Mucosa of stomach (tissue), 1 donor: ENCODE results near the gene MEGF6.

Experiments
- H3K27me3 ChIP-seq: one replicate; pipeline ENCODE4 v1.7.0; 2013; ENCODE audit warnings: mild to moderate bottlenecking, low read length; ENCODE audit not compliant: control insufficient read depth, insufficient read depth
- H3K36me3 ChIP-seq: one replicate; pipeline ENCODE4 v1.7.0; 2013; ENCODE audit warnings: low read length; ENCODE audit not compliant: control insufficient read depth, insufficient read depth
- H3K4me1 ChIP-seq: one replicate; pipeline ENCODE4 v1.7.0; 2013; ENCODE audit warnings: mild to moderate bottlenecking, low read length; ENCODE audit not compliant: control insufficient read depth, insufficient read depth
- H3K4me3 ChIP-seq: one replicate; pipeline ENCODE4 v1.7.0; 2013; ENCODE audit warnings: low read length
- H3K9ac ChIP-seq: one replicate; pipeline ENCODE4 v1.7.0; 2013; ENCODE audit warnings: mild to moderate bottlenecking, low read length, moderate library complexity
- H3K9me3 ChIP-seq: one replicate; pipeline ENCODE4 v1.7.0; 2013; ENCODE audit warnings: mild to moderate bottlenecking, low read length, moderate library complexity; ENCODE audit not compliant: control insufficient read depth
- donor health status: Pancreatic carcinoma.

Gene MEGF6

DNA sequence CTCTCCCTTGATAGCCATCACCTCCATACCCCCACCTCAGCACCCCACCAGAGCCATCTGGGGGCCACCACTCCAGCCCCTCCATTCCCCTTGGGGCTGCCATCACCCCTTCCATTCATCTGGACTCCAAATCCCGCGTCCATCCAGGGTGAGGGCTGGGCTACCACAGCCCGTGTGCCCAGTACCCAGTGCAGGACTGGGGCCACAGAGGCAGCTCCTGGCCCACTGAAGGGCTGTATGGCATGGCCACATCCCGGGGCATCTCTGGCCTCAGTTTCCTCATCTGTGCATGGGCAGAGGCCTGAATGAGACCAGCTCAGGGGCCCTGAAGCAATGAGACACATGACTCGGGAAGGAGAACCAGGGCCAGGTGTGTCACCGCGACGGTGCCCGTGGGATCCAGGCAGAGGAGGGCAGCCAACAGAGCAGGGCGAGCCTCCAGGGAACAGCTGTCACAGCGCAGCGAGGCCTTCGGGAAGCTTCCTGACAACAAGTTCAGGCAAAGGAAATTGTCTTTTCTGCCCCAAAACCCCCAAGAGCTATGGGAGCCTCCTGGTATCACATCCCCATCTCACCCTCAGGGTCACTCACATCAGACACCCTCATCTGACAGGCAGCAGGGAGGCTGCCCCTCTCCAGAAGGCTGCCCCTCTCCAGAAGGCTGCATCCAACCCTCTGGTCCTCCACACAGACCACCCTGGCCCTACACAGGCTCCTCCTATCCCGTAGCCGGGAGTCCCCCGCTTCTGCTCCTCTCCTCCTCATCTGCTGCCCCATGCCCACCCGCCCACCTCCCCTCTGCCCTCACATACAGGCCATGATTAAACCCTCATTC is 76.3 kb downstream of the MEGF6 start:
- Histone ChIP-seq H3K4me3 (no peak overlapping the region), H3K9ac (no peak overlapping the region), H3K4me1 (peaks cover 11% of the 10 kb centered on the region), H3K9me3 (no peaks in the 10 kb centered on the region), H3K27me3 (peaks cover 8% of the 10 kb centered on the region), H3K36me3 (no peaks in the 10 kb centered on the region)

DNA sequence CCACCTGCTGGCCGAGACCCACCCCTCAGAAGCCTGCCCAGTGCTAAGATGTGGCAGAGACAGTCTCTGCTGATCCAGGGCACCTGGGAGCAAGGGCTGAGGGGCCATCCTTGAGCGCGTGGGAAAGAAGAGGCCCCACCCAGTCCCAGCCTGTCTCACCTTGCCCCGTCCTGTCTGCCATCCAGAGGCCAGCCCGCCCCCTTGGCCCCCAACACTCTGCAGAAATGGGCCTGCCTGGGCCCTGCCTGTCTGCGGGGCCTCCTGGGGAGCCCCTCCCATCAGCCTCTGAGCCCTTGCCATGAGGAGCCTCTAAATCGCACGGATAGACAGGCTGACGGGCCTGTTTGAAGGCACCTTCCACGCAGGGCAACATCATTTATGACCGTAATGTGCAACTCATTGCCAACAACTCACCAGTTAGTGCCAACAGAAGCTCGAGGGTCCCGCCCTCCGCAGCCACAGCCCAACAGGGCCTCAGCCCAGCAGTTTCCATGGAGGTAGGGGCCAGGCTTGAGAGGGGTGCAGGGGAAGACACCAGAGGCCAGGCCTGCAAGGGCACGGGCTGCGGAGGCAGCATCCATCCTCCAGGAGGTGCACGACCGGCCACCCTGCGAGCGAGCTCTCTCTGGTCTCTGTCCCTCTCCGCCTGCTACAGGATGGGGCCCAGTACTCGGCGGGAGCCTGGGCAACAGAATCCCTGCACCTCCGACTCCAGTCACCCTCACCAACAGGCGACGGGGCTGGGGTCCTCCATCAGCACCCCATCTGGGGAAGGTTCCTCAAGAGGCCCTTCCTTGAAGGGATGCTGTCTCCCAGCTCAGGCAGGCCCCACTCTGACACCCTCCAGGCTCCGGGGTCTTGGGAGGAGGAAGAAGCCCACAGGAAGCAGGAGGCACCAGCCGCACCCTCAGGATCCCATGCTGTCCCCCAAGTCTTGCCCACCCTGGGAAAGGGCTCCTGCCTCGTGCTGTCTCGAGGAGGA is 78.0 kb downstream of the MEGF6 start:
- peaks cover 21% of the 10 kb centered on the region for H3K4me1 ChIP-seq
- H3K9ac ChIP-seq: no peak overlapping the region
- no peaks in the 10 kb centered on the region for H3K36me3 ChIP-seq

DNA sequence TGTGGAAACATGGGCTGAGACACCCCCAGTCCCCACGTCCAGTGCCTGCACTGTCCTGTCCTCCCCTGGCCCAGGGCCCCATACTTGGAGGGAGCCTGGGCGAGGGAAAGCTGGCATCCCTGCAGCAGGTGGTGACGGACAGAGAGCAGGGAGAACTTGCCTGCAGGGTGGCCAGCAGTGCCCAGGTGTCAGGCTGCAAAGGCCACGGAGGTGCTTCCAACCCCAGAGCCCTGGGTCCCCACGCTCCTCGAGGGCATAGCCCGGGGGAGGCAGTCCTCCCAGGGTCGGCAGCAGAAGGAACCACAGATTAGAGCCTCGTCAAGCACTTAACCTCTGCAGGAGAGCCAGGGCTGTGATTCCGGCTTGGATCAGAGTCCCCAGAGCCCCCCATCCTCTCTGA is 79.4 kb downstream of the MEGF6 start:
- Histone ChIP-seq H3K4me1 (peaks cover 21% of the 10 kb centered on the region), H3K36me3 (no peaks in the 10 kb centered on the region), H3K4me3 (no peak overlapping the region), H3K9me3 (no peaks in the 10 kb centered on the region), H3K27me3 (peaks cover 14% of the 10 kb centered on the region), H3K9ac (no peak overlapping the region)

More for the DNA sequence above, 78.0 kb downstream of the MEGF6 start:
- Histone ChIP-seq H3K4me3 (no peak overlapping the region), H3K27me3 (peaks cover 14% of the 10 kb centered on the region), H3K9me3 (no peaks in the 10 kb centered on the region)

DNA sequence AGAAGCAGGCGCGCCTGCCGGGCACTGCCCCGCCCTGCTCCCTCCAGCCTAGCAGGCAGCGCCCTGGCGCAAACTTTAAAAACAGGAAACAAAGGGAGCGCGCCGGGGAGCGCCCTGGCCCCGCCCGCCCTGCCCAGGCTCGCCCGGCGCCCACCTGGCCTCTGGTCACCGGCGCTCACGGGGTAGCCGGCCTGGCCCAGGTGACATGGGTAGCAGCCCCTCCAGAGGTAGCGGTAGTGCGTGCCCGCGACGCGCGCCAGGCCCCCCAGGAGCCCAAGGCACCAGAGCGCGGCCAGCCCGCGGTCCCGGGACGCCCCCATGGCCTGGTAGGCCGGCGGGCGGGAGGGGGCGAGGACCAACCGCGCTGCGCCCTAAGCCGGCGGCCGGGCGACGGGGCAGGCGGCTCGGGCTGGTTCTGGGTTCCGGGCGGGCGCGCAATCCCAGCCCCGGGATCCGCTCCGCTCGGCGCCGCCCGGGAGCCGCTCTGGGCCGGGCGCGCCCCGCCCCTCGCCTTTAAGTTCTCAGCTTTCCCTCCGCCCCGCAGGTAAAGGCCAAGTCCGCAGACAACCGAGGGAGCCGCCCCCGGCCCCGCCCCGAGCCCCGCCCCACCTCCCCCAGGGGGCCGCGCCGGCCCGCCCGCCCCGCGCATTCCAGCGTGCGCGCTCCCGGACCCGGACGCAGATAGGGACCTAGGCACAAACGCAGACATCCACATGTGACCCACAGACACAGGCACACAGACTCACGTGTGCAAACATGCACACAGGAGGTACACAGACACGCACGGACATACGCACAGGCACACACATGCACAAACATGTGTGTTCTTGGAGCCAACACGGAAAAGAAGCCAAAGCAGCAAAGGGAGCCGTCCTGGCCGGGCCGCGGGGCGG is 80.1 kb downstream of the MEGF6 start:
- Histone ChIP-seq H3K27me3 (peaks cover 14% of the 10 kb centered on the region), H3K9me3 (no peaks in the 10 kb centered on the region), H3K4me1 (peaks cover 21% of the 10 kb centered on the region), H3K4me3 (no peak overlapping the region), H3K36me3 (no peaks in the 10 kb centered on the region), H3K9ac (peak overlapping the region; percentile 66)

DNA sequence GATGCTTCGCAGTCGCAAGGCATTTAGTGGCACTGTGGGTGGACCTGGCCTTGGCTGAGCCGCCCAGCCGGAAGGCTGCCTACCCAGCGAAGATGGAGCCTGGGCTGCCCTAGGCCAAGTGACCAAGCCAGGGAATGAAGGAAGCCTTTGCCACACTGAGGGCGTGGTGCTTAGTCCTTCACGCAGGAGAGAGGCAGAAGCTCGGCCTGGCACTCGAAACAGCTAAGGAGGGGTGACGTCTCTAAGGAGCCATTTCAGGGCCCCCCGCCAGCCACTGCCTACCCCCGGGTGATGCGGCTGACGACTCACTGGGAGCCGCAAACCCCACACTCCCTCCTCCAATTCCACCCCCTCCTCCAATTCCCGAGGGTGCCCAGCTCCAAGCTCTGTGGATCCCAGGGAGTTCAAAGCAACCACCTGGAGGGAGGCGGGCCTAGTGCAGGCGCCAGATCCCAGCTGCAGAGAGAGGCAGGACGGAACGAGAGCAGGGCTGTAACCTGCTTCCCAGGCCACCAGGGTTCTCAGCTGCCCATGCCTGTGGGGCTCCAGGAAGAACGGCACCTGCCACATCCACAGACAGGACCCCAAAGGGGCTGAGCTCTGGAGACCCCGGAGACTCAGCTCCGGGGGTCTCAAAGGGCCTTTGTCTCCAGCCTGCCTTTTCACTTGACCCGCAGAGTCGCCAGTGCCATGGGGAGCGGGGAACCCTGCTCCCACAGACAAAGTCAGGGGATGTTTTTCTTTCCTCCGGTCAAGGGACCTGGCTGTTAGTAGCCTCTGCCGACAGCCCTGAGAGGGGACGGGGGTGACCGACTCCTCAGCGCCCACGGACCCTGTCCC is 81.0 kb downstream of the MEGF6 start:
- Histone ChIP-seq H3K4me3 (no peak overlapping the region), H3K9ac (peak overlapping the region; percentile 66), H3K4me1 (peaks cover 21% of the 10 kb centered on the region), H3K27me3 (peaks cover 14% of the 10 kb centered on the region), H3K36me3 (no peaks in the 10 kb centered on the region), H3K9me3 (no peaks in the 10 kb centered on the region)

DNA sequence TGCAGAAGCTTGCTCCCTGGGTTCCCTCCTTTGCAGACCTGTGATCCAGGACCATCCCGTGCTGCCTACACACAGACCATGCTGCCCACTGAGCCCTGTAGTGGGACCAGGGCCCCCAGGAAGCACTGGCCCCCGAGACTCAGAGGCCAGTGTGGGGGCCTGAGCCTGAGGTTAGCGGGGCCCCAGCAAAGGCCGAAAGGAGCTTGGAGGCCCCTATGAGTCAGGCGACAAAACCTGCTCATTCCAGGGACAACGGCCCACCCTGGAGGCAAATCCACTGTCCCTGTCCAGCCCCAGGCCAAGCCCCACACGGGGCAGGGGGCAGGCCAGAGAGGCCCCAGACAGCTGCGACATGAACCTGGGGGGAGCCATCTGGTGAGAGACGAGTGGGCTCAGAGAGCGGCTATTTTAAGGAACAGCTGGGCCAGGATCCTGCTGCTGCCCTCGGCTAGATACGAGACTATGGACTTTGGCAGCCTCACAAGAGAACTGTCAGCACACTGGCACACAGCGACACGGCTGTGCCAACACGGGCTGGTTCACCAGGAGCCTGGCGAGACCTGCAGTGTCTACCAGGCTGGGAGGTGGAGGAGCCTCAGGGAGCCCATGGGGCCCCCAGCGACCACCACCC is 82.1 kb downstream of the MEGF6 start:
- Histone ChIP-seq H3K4me3 (no peak overlapping the region), H3K27me3 (peaks cover 14% of the 10 kb centered on the region), H3K4me1 (peaks cover 21% of the 10 kb centered on the region), H3K36me3 (no peaks in the 10 kb centered on the region), H3K9me3 (no peaks in the 10 kb centered on the region), H3K9ac (no peak overlapping the region)

DNA sequence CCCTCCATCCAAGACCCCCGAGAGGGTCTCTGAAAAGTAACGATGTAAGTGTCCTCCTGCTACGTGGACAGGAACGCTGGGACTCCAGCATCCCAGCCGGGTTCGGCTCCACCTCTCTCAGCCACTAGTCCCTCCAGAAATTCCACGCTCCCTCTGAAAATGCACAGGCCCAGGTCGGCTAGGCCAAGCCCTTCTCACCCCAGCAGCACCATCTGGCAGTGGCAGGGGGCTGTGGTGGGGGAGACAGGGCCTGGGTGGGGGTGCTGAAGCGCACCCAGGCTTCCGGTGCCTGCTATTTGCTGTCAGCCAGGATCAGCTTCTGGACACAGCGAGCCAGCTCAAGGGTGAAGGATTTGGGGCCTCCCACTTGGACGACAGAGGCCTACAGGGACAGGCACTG is 83.5 kb downstream of the MEGF6 start:
- Histone ChIP-seq H3K9me3 (no peaks in the 10 kb centered on the region), H3K27me3 (peaks cover 14% of the 10 kb centered on the region), H3K4me3 (no peak overlapping the region), H3K4me1 (peaks cover 21% of the 10 kb centered on the region), H3K9ac (no peak overlapping the region), H3K36me3 (no peaks in the 10 kb centered on the region)

DNA sequence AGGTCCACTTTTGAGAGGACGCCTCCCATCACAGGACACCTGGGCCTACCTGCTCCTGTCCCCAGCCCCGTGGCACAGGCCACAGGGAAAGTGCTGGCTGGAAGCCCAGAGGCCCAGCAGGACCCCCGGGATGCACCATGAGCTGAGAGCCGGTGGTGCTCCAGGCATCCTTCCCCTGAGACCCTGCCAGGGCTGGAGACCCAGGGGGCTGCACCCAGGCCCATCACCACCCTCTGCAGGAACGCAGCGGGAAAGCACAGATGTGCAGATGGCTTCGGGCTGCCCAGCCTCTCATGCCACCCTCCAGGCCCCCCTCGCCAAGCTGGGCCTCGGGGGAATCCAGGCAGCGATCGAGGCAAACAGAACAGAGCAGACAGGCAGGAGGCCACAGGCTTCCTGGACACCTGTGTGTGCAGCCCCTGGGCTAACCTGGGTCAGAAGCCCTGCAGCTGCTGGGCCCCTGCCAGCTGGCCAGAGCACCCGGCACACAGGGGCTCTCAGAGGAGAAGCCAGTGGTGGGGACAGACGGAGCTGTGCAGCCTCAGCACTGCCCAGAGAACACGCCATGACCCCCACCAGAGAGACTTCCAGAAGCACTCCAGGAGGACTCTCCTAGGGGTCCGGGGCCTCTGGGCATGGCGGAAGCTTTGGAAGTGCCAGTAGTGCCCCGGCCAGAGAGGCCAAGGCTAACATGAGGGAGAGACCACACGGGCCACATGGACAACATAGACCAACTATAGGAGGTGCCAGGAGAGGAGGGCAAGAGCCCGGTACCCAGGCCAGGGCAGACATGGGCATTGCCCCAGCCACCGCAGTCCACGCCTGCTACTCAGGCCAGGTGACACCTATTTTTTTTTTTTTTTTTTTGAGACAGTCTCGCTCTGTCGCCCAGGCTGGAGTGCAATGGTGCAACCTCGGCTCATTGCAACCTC is 85.5 kb downstream of the MEGF6 start:
- H3K9ac ChIP-seq: no peak overlapping the region
- H3K4me1 ChIP-seq: peaks cover 21% of the 10 kb centered on the region
- H3K27me3 ChIP-seq: peaks cover 14% of the 10 kb centered on the region
- H3K4me3 ChIP-seq: no peak overlapping the region
- H3K9me3 ChIP-seq: no peaks in the 10 kb centered on the region
- H3K36me3 ChIP-seq: no peaks in the 10 kb centered on the region

DNA sequence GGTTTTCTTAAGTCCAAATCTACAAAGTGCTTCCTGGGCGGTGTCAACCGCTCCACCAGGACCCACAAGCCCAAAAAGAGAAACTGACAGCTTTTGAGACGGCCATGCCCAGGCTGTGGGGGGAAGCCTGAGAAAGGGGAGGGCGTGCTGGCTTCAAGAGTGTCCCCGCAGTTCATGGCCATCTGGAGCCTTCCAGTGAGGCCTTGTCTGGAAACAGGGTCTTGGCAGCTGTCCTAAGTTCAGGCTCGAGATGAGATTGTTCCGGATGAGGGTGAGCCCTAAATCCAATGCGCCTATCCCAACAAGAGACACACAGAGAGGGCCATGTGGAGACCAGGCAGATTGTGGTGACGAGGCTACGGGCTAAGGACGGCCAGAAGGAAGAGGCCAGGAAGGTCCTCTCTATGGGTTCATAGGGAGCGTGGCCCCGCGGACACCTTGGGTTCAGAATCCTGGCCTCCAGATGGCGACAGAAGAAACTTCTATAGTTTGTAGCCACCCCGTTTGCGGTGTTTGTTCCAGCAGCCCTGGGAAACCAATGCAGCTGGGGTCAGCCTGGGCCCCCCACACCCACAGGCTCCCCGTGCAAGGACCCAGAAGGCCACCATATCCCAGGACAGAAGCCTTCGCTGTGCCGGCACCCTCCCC is 86.6 kb downstream of the MEGF6 start:
- no peaks in the 10 kb centered on the region for H3K36me3 ChIP-seq
- H3K9ac ChIP-seq: no peak overlapping the region
- no peak overlapping the region for H3K4me3 ChIP-seq
- H3K4me1 ChIP-seq: peaks cover 10% of the 10 kb centered on the region
- peaks cover 3% of the 10 kb centered on the region for H3K27me3 ChIP-seq
- no peaks in the 10 kb centered on the region for H3K9me3 ChIP-seq
